ENCODE data around the gene SLC39A12.

The SLC39A12 gene

GRCh38 chr10:17993361-17993760 lies 41.6 kb downstream of the SLC39A12 start:
- Mint-ChIP-seq H3K4me3 (no peak overlapping the region), H3K27me3 (no peaks in the 10 kb centered on the region), H3K27ac (no peak overlapping the region), H3K4me1 (no peaks in the 10 kb centered on the region), H3K9me3 (no peaks in the 10 kb centered on the region)
- DNase-seq, result no peak
- ATAC-seq, result no peak

GRCh38 chr10:18000601-18001000 lies 48.9 kb downstream of the SLC39A12 start:
- Mint-ChIP-seq H3K4me1 (no peaks in the 10 kb centered on the region), H3K4me3 (no peak overlapping the region), H3K27ac (no peak overlapping the region), H3K9me3 (no peaks in the 10 kb centered on the region), H3K27me3 (no peaks in the 10 kb centered on the region)
- DNase-seq (no peak), ATAC-seq (no peak)

GRCh38 chr10:18005445-18005780 lies 53.7 kb downstream of the SLC39A12 start:
- no peak overlapping the region for H3K27ac Mint-ChIP-seq
- H3K9me3 Mint-ChIP-seq, result peaks cover 0 to 4% of the 10 kb centered on the region in 2 donors
- ATAC-seq (no peak), DNase-seq (no peak)
- H3K4me1 Mint-ChIP-seq, result no peaks in the 10 kb centered on the region
- no peak overlapping the region for H3K4me3 Mint-ChIP-seq
- H3K27me3 Mint-ChIP-seq, result peaks cover 12% of the 10 kb centered on the region

- no peaks in the 10 kb centered on the region for H3K4me1 Mint-ChIP-seq
- ATAC-seq, result no peak
- H3K27me3 Mint-ChIP-seq, result peaks cover 12% of the 10 kb centered on the region
- DNase-seq, result no peak
- H3K4me3 Mint-ChIP-seq, result no peak overlapping the region
- peaks cover 0 to 4% of the 10 kb centered on the region in 2 donors for H3K9me3 Mint-ChIP-seq
- H3K27ac Mint-ChIP-seq, result no peak overlapping the region
These were observed 54.2 kb downstream of the SLC39A12 start for GRCh38 chr10:18005781-18006456.

DNA sequence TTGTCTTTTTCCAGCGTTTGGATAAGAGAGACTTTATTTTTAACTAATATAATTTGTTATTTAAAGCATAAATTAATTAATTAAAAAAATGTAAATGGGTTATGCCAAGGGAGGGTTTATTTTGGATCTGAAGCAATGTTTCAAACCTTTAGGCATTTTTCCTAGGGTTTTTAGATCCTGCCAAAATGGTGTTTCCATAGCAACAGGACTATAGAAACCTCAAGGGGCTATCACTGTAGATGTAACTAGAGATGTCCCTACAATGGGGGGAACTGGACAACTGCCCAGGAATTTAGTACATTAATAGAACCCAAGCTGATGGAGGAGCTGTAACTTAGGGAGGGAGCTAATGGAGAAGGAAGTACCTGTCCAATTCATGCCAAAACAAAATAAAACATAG lies 57.3 kb downstream of the SLC39A12 start:
- Mint-ChIP-seq H3K27ac (no peak overlapping the region), H3K4me3 (no peak overlapping the region), H3K4me1 (no peaks in the 10 kb centered on the region), H3K27me3 (peaks cover 12% of the 10 kb centered on the region), H3K9me3 (peaks cover 0 to 4% of the 10 kb centered on the region in 2 donors)
- DNase-seq (no peak), ATAC-seq (no peak)

GRCh38 chr10:18010050-18010449 lies 58.3 kb downstream of the SLC39A12 start:
- Mint-ChIP-seq H3K27ac (no peak overlapping the region), H3K4me1 (no peaks in the 10 kb centered on the region), H3K9me3 (peaks cover 0 to 4% of the 10 kb centered on the region in 2 donors), H3K27me3 (peaks cover 12% of the 10 kb centered on the region), H3K4me3 (no peak overlapping the region)
- ATAC-seq (no peak), DNase-seq (no peak)

DNA sequence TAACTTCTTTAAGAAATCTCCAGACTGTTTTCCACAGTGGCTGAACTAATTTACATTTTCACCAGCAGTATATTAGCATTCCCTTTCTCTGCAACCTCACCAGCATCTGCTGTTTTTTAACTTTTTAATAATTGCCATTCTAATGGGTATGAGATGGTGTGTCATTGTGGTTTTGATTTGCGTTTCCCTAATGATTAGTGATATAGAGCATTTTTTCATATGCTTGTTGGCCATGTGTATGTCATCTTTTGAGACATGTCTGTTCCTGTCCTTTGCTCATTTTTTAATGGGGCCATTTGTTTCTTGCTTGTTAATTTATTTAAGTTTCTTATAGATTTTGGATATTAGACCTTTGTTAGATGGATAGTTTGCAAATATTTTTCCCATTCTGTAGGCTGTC lies 68.8 kb downstream of the SLC39A12 start:
- Mint-ChIP-seq H3K27ac (no peak overlapping the region), H3K4me1 (no peaks in the 10 kb centered on the region), H3K27me3 (no peaks in the 10 kb centered on the region), H3K4me3 (no peak overlapping the region), H3K9me3 (peaks cover under 1 to 40% of the 10 kb centered on the region in 2 donors)
- no peak for ATAC-seq
- DNase-seq, result no peak

DNA sequence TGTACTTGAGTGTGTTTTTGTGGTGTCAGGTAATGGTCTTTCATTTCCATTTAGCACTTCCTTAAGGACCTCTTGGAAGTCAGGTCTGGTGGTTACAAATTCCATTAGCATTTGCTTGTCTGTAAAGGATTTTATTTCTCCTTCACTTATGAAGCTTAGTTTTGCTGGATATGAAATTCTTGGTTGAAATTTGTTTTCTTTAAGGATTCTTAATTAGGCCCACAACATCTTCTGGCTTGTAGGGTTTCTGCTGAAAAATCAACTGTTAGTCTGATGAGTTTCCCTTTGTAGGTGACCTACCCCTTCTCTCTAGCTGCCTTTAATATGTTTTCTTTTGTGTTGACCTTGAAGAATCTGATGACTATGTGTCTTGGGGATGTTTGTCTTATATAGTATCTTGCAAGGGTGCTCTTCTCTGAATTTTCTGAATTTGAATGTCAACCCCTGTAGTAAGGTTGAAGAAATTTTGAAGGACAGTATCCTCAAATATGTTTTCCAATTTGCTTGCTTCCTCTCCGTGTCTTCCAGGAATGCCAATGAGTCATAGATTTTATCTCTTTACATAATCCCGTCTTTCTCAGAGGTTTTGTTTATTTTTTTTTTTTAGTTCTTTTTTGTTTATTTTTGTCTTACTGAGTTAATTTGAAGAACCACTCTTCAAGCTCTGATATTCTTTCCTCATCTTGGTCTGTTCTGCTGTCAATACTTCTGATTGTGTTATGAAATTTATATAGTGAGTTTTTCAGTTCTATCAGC lies 70.2 kb downstream of the SLC39A12 start:
- no peak overlapping the region for H3K4me3 Mint-ChIP-seq
- ATAC-seq (no peak), DNase-seq (no peak)
- H3K9me3 Mint-ChIP-seq, result peaks cover 6 to 40% of the 10 kb centered on the region in 2 donors
- no peaks in the 10 kb centered on the region for H3K27me3 Mint-ChIP-seq
- H3K4me1 Mint-ChIP-seq, result no peaks in the 10 kb centered on the region
- no peak overlapping the region for H3K27ac Mint-ChIP-seq

- Mint-ChIP-seq H3K9me3 (no peaks in the 10 kb centered on the region), H3K4me1 (no peaks in the 10 kb centered on the region), H3K27ac (no peak overlapping the region), H3K27me3 (no peaks in the 10 kb centered on the region), H3K4me3 (no peak overlapping the region)
- no peak for DNase-seq
- ATAC-seq, result no peak
These were observed 91.7 kb downstream of the SLC39A12 start for GRCh38 chr10:18043148-18044006.

DNA sequence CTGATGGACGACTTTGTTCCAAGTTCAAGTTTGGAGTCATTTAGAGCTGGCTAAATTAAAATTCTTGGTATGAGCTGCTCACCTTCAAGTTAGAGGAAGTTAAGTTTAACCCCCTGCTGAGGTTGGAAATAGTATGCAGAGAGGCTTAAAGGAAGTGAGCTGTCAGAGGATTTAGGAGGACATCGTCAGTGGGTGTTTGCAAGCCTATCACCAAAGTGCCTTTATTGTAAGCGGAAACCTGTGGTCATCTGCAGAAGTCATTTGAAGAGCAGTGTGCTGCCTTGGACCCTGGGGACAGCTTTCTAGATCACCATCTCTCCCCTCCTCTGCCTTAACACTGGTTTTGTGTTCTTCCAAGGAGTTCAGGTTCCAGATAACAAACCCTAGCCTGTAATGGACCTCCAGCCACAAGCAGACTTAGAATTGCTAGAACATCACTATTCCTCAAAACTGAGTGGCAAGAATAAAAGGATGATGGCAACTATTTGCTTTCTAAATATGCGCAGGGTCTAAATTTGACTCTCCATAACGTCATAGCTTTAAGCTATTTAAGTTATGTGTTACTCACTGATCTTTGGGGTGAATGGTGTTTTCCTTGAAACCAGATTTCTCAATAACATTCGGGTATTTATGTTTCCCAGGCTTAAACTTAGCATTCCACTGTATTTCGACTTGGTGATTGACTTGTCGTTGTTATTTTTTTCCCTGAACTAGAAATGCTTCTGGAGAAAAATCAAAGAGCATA lies 93.4 kb downstream of the SLC39A12 start:
- Mint-ChIP-seq H3K4me3 (no peak overlapping the region), H3K27me3 (no peaks in the 10 kb centered on the region), H3K9me3 (no peaks in the 10 kb centered on the region), H3K4me1 (no peaks in the 10 kb centered on the region), H3K27ac (no peak overlapping the region)
- DNase-seq (no peak), ATAC-seq (no peak)

GRCh38 chr10:18056583-18056982 lies 104.9 kb downstream of the SLC39A12 start:
- H3K9me3 Mint-ChIP-seq, result peaks cover 6 to 14% of the 10 kb centered on the region in 2 donors
- no peak for DNase-seq
- H3K4me3 Mint-ChIP-seq, result no peak overlapping the region

DNA sequence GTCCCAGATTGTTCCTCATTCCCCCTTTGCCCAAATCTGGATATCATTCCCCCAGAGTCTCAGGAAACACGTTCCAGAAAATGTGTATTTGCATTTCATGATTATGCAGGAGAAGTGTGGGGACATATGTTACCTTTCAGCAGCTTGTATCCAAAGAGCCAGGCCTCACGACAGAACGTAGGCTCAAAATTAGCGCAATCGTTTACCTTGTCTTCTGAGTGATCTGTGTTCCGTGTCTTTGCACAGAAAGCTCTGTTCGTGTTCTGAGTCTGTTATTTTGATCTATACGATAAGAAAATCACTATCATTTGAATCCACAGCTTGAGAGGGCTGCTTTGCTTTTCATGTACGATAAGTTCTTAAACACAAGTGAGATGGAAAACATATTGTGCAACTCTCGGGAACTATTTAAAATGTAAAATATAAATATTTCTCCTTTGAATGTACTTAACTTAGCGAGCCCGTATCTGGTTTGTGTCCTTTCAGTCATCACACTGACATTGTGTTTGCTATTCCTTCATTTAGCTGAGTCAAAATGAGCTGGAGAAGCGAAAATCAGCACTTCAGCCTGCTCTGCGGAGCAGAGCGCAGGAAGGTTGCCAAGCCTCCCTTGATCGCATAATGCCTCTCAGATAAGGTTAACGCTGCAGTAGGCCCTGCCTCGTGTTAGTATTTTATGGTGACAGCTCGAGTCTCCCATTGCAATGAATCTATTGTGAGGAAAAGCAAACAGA lies 108.3 kb downstream of the SLC39A12 start:
- DNase-seq, result no peak
- Mint-ChIP-seq H3K27ac (no peak overlapping the region), H3K27me3 (no peaks in the 10 kb centered on the region), H3K9me3 (peaks cover 6 to 23% of the 10 kb centered on the region in 2 donors), H3K4me3 (no peak overlapping the region), H3K4me1 (no peaks in the 10 kb centered on the region)
- ATAC-seq, result no peak

More at GRCh38 chr10:18056583-18056982, 104.9 kb downstream of the SLC39A12 start:
- no peaks in the 10 kb centered on the region for H3K4me1 Mint-ChIP-seq
- no peak for ATAC-seq
- no peak overlapping the region for H3K27ac Mint-ChIP-seq
- no peaks in the 10 kb centered on the region for H3K27me3 Mint-ChIP-seq

- H3K27ac Mint-ChIP-seq, result no peak overlapping the region
- H3K4me1 Mint-ChIP-seq, result no peaks in the 10 kb centered on the region
- peaks cover 0 to 14% of the 10 kb centered on the region in 2 donors for H3K9me3 Mint-ChIP-seq
- DNase-seq (no peak), ATAC-seq (no peak)
- no peak overlapping the region for H3K4me3 Mint-ChIP-seq
- H3K27me3 Mint-ChIP-seq, result no peaks in the 10 kb centered on the region
These were observed 115.2 kb downstream of the SLC39A12 start for GRCh38 chr10:18066947-18067346.

DNA sequence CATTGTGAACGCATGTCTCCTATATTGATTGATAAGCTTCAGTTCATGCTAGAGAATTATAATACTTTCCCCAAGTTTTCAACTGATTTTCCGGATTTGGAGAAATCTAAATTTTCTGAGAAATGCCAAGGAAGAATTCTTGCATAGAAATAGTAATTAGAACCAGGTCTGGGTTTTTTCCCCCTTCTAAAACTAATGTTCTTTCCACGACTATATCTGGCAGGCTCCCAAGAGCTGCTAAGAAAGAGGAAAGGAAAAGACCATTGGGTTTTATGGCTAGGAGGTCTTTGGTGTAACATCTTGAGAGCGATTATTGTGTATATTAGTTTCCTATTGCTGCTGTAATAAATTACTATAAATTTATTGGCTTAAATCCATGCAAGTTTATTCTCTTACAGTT lies 116.7 kb downstream of the SLC39A12 start:
- H3K9me3 Mint-ChIP-seq, result peaks cover 0 to 6% of the 10 kb centered on the region in 2 donors
- no peak overlapping the region for H3K4me3 Mint-ChIP-seq
- ATAC-seq (no peak), DNase-seq (no peak)
- H3K27ac Mint-ChIP-seq, result no peak overlapping the region
- no peaks in the 10 kb centered on the region for H3K27me3 Mint-ChIP-seq
- H3K4me1 Mint-ChIP-seq, result no peaks in the 10 kb centered on the region

DNA sequence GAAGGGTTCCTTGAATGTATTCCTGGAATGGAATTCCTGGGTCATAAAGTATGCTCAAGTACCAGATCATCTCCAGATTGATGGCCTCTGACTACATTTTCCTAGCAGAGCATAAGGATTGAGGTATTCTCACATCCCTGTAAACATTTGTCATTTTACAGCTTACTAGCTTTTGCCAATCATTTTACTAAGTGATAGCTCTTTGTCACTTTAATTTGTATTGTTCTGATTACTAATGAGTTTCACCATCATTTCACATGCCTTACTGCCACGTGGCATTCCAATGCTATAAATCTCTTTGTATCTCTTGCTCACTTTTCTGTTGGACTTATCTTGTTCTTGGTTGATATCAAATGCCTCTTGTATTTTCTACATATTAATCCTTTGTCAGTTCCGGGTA lies 119.9 kb downstream of the SLC39A12 start:
- no peak overlapping the region for H3K27ac Mint-ChIP-seq
- DNase-seq, result no peak
- no peak for ATAC-seq
- peaks cover 0 to 5% of the 10 kb centered on the region in 2 donors for H3K9me3 Mint-ChIP-seq
- no peaks in the 10 kb centered on the region for H3K4me1 Mint-ChIP-seq
- no peak overlapping the region for H3K4me3 Mint-ChIP-seq
- H3K27me3 Mint-ChIP-seq, result no peaks in the 10 kb centered on the region

Measured in stimulated activated naive CD8-positive, alpha-beta T cell treated with anti-CD3 and anti-CD28 coated beads, Interleukin-15, amount 100 ng/mL, for 72 hours (primary cell).